HepG2 (cell line): ENCODE data around the gene HDDC3. TPM values are rescaled to one million over a fixed set of nuclear protein-coding genes. Genes with fewer than 3 reads are reported as not detected.

ENCODE experiments used
- ATAC-seq: fragments of 200-7000 bp; cut with Tn5 transposase; 3 replicates; pipeline ENCODE4 v1.9.1; 2020; ENCODE audit warnings: mild to moderate bottlenecking, moderate library complexity
- BruUV-seq: library from RNA; stranded (reverse); fragments of 400-500 nt; replicated peaks from 2 replicates; lab custom pipeline; 2021; lab: Mats Ljungman, UMichigan
- CTCF ChIA-PET: fragments of 300-600 bp; formaldehyde crosslinking; extraction: SDS; loops from one replicate; lab custom pipeline; 2021; ENCODE audit warnings: low total read pairs, inconsistent platforms, low intra/inter-chr PET ratio; lab: Yijun Ruan, JAX
- POLR2A ChIA-PET: fragments of 350-600 bp; sonication (Branson Sonifier 250); formaldehyde crosslinking; loops from one replicate; lab custom pipeline; 2020; ENCODE audit warnings: antibody characterized with exemption, inconsistent platforms; lab: Yijun Ruan, JAX
- DNase-seq: peaks from one replicate; pipeline ENCODE4 v3.0.0-alpha.2; 2015; ENCODE audit warnings: low spot score
- FAIRE-seq: peaks from 3 replicates; lab custom pipeline; 2011; peaks lifted over from hg19 to GRCh38; lab: Jason Lieb, UNC
- H2AFZ ChIP-seq: one replicate; pipeline ENCODE4 v1.6.1; 2011; ENCODE audit warnings: low read length, inconsistent platforms
- H3K27ac ChIP-seq: fragments of 300-600 bp; 3 replicates; pipeline ENCODE4 v1.8.0; 2011; ENCODE audit warnings: mixed run types, mild to moderate bottlenecking, mixed read lengths, low read length, inconsistent platforms; ENCODE audit not compliant: insufficient read depth; ENCODE audit errors: extremely low read length
- H3K27me3 ChIP-seq, 2 experiments: fragments of 200-600 bp in 1 of 2; 2 replicates in 1 of 2; 3 replicates in 1 of 2; pipeline versions ENCODE4 v1.6.0 to v1.8.0; 2011; ENCODE audit warnings: low read length in 2 of 2, mild to moderate bottlenecking in 2 of 2, moderate library complexity in 2 of 2, inconsistent platforms in 1 of 2; ENCODE audit not compliant: insufficient read depth in 2 of 2, control insufficient read depth in 1 of 2
- H3K36me3 ChIP-seq, 2 experiments: fragments of 200-600 bp in 1 of 2; replicated peaks in 1 of 2; 2 replicates in 1 of 2; 3 replicates in 1 of 2; pipeline versions ENCODE4 v1.5.1 to v1.8.0; 2011; ENCODE audit warnings: low read length in 2 of 2, inconsistent platforms in 1 of 2; ENCODE audit not compliant: insufficient read depth in 2 of 2, control insufficient read depth in 1 of 2
- H3K4me1 ChIP-seq: 2 replicates; pipeline ENCODE4 v1.5.1; 2012; ENCODE audit warnings: low read length, inconsistent platforms; ENCODE audit not compliant: insufficient read depth
- H3K4me2 ChIP-seq: 2 replicates; pipeline ENCODE4 v1.6.0; 2011; ENCODE audit warnings: low read depth, low read length, inconsistent platforms
- H3K4me3 ChIP-seq, 3 experiments: fragments of 200-600 bp in 1 of 3; sonication (generic), shearing (Covaris generic) in 1 of 3; replicated peaks in 1 of 3; 2 replicates each; pipeline ENCODE4 v1.5.1; 2011 to 2016; ENCODE audit warnings: low read length in 3 of 3, inconsistent platforms in 2 of 3, low read depth in 2 of 3, mild to moderate bottlenecking in 2 of 3, control low read depth in 1 of 3, mixed read lengths in 1 of 3; ENCODE audit not compliant: insufficient read depth in 1 of 3
- H3K79me2 ChIP-seq: one replicate; pipeline ENCODE4 v1.6.1; 2011; ENCODE audit warnings: low read length, inconsistent platforms; ENCODE audit not compliant: insufficient read depth
- H3K9ac ChIP-seq: 2 replicates; pipeline ENCODE4 v1.6.0; 2011; ENCODE audit warnings: mild to moderate bottlenecking, low read depth, low read length, inconsistent platforms; ENCODE audit not compliant: insufficient read depth
- H3K9me3 ChIP-seq: 2 replicates; pipeline ENCODE4 v1.5.1; 2012; ENCODE audit warnings: mild to moderate bottlenecking, low read length
- H4K20me1 ChIP-seq: 2 replicates; pipeline ENCODE4 v1.6.0; 2011; ENCODE audit warnings: inconsistent platforms, mild to moderate bottlenecking, low read length, moderate library complexity; ENCODE audit not compliant: insufficient read depth
- GMEB1 ChIP-seq: sonication (generic); formaldehyde crosslinking; IDR thresholded peaks from 2 replicates; pipeline ENCODE4 v1.5.1; 2020; ENCODE audit warnings: missing genetic modification reagents, mild to moderate bottlenecking, borderline replicate concordance
- ISL2 ChIP-seq: sonication (generic); formaldehyde crosslinking; IDR thresholded peaks from 2 replicates; pipeline ENCODE4 v1.5.0; 2020; ENCODE audit warnings: missing genetic modification reagents
- KDM3A ChIP-seq: IDR thresholded peaks from 2 replicates; pipeline ENCODE4 v1.6.1; 2018; ENCODE audit warnings: low read depth, missing compliant biosample characterization
- THRA ChIP-seq: sonication (generic); formaldehyde crosslinking; IDR thresholded peaks from 2 replicates; pipeline ENCODE4 v1.4.0; 2020; ENCODE audit warnings: missing genetic modification reagents, borderline replicate concordance
- U2AF1 ChIP-seq: fragments of 200-400 bp; formaldehyde crosslinking; optimal IDR thresholded peaks from 2 replicates; pipeline ENCODE3; 2017; ENCODE audit warnings: mild to moderate bottlenecking, low read depth, low read length
- ZNF205 ChIP-seq: IDR thresholded peaks from 2 replicates; pipeline ENCODE4 v1.6.1; 2018; ENCODE audit warnings: missing biosample characterization, missing genetic modification reagents
- ZNF496 ChIP-seq: sonication (generic); formaldehyde crosslinking; IDR thresholded peaks from 2 replicates; pipeline ENCODE4 v1.8.1; 2023; ENCODE audit warnings: mild to moderate bottlenecking, moderate library complexity, missing genetic modification reagents; ENCODE audit not compliant: insufficient replicate concordance
- ZNF646 ChIP-seq: sonication (generic); formaldehyde crosslinking; IDR thresholded peaks from 2 replicates; pipeline ENCODE4 v1.9.0; 2021; ENCODE audit warnings: mild to moderate bottlenecking, missing genetic modification reagents
- ZNF713 ChIP-seq: sonication (generic); formaldehyde crosslinking; IDR thresholded peaks from 2 replicates; pipeline ENCODE4 v1.4.0; 2020; ENCODE audit warnings: mild to moderate bottlenecking, missing genetic modification reagents
- WGBS: methylation state at CpG from one replicate; pipeline ENCODE4 v1.1.6; 2017; ENCODE audit warnings: low lambda C conversion rate; 5-methylcytosine and 5-hydroxymethylcytosine counted together
- in situ Hi-C: cut with HindIII; loops from 2 replicates; pipeline ENCODE4 v1.10.0; 2017; ENCODE audit warnings: low pct_unique_long_range_greater_than_20kb; ENCODE audit not compliant: extremely low pct_ligation_motif_present
- intact Hi-C: fragments of 100-400 bp; cut with micrococcal nuclease; formaldehyde crosslinking; loops from one replicate; pipeline ENCODE4 v1.10.0; 2022; ENCODE audit not compliant: unreplicated experiment
- polyA plus RNA-seq, 8 experiments: library from polyadenylated mRNA; depleted of rRNA in 3 of 8; stranded (reverse) in 7 of 8; unstranded in 1 of 8; fragments of >200 nt; fragmentation: Illumina TruSeq in 4 of 8; extraction: Trizol in 4 of 8; gene quantifications; 2 replicates each; pipeline versions ENCODE4 v1.2.1 to v1.2.3, GENCODE V29; 2011 to 2016; ENCODE audit warnings: low read depth in 4 of 8, missing spikeins in 1 of 8, mixed read lengths in 1 of 8; ENCODE audit not compliant: insufficient read depth in 1 of 8
- total RNA-seq, 5 experiments: library from RNA; depleted of rRNA; stranded (reverse); fragments of >200 nt; fragmentation: Illumina TruSeq; extraction: Trizol; gene quantifications; 2 replicates each; pipeline ENCODE4 v1.2.3, GENCODE V29; 2016; ENCODE audit warnings: low read depth in 1 of 5
- TF ChIP-seq, protein P1 (sequence below): sonication (generic); formaldehyde crosslinking; IDR thresholded peaks from 2 replicates; pipeline ENCODE4 v1.9.0; 2021; ENCODE audit warnings: missing genetic modification reagents, mild to moderate bottlenecking, borderline replicate concordance

HDDC3 gene
- total and polyA plus RNA-seq, 2 of the 13 experiments (the other 11 are each of a cell fraction or from before 2014, with no cell fraction given), result 18.7 to 28.3 TPM

- no peak for TF ChIP-seq GMEB1 (CRISPR knock-in tag)
- TF ChIP-seq U2AF1, result no peak
- TF ChIP-seq, all 625 proteins: peak for 0
These were observed 21.7 kb downstream of the HDDC3 start (continued) for GRCh38 chr15:90910441-90911301.

DNA sequence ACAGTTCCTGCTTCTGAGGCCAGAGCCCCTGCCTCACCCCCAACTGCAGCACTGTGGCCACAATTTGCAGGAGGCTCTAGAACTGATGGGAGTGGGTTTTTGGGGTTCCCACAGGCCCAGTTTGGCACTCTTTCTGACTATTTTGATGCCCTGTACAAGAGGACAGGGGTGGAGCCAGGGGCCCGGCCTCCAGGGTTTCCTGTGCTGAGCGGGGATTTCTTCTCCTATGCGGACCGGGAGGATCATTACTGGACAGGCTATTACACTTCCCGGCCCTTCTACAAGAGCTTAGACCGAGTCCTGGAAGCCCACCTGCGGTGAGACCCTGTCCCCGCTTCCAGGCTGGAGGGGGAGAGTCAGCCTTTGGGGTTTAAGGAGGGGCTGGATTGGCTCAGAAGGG is 22.4 kb downstream of the HDDC3 start:
- Histone ChIP-seq H3K36me3 (peaks cover 22 to 76% of the 10 kb centered on the region in 2 experiments), H3K27ac (no peak overlapping the region), H3K4me1 (no peaks in the 10 kb centered on the region), H3K4me2 (no peak overlapping the region), H3K79me2 (no peaks in the 10 kb centered on the region), H2AFZ (no peak overlapping the region), H3K9ac (no peak overlapping the region), H3K27me3 (no peaks in the 10 kb centered on the region), H3K9me3 (no peaks in the 10 kb centered on the region), H4K20me1 (no peaks in the 10 kb centered on the region), H3K4me3 (no peak overlapping the region)
- intact Hi-C loops (no loop called here), in situ Hi-C loops (no loop called here)
- no peak for ATAC-seq
- ChIA-PET POLR2A (no interaction called here), CTCF (no interaction called here)
- DNase-seq, result no peak
- no CpG with 5 or more reads among the region's 8 CpGs for whole genome bisulfite sequencing
- BruUV-seq, result no TSS peak
- FAIRE-seq, result no peak
- TF ChIP-seq, protein P1, sequence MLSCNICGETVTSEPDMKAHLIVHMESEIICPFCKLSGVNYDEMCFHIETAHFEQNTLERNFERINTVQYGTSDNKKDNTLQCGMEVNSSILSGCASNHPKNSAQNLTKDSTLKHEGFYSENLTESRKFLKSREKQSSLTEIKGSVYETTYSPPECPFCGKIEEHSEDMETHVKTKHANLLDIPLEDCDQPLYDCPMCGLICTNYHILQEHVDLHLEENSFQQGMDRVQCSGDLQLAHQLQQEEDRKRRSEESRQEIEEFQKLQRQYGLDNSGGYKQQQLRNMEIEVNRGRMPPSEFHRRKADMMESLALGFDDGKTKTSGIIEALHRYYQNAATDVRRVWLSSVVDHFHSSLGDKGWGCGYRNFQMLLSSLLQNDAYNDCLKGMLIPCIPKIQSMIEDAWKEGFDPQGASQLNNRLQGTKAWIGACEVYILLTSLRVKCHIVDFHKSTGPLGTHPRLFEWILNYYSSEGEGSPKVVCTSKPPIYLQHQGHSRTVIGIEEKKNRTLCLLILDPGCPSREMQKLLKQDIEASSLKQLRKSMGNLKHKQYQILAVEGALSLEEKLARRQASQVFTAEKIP (CRISPR knock-in tag), result no peak
- TF ChIP-seq ZNF205 (CRISPR knock-in tag) (no peak), KDM3A (no peak), THRA (CRISPR knock-in tag) (no peak), ZNF646 (CRISPR knock-in tag) (no peak), ZNF713 (no peak), ZNF496 (no peak), ISL2 (CRISPR knock-in tag) (no peak)
